IMR-90 (cell line): ENCODE measurements around the gene ANKLE2. TPM values are rescaled to one million over a fixed set of nuclear protein-coding genes. Genes with fewer than 3 reads are reported as not detected.

Experiments used
- ATAC-seq: fragments of 200-7000 bp; cut with Tn5 transposase; 2 replicates; pipeline ENCODE4 v1.9.1; 2020; ENCODE audit warnings: low read depth, mild to moderate bottlenecking, moderate library complexity
- BruUV-seq: library from RNA; stranded (reverse); fragments of 400-500 nt; replicated peaks from 2 replicates; lab custom pipeline; 2021; lab: Mats Ljungman, UMichigan
- CTCF ChIA-PET: fragments of 300-600 bp; formaldehyde crosslinking; extraction: SDS; loops from one replicate; lab custom pipeline; 2021; ENCODE audit warnings: antibody characterized with exemption; lab: Yijun Ruan, JAX
- POLR2A ChIA-PET: fragments of 300-600 bp; sonication (Branson Sonifier 250); formaldehyde crosslinking; loops from one replicate; lab custom pipeline; 2022; ENCODE audit warnings: antibody characterized with exemption; ENCODE audit not compliant: unreplicated experiment; lab: Charles Lee
- DNase-seq: peaks from one replicate; pipeline ENCODE4 v3.0.0; 2013
- H2AFZ ChIP-seq: replicated peaks from 2 replicates; pipeline ENCODE3; 2013; ENCODE audit warnings: low read length, mild to moderate bottlenecking; ENCODE audit not compliant: poor library complexity
- H2AK5ac ChIP-seq: 2 replicates; pipeline ENCODE4 v1.6.1; 2013; ENCODE audit warnings: low read depth, low read length, inconsistent platforms
- H2AK9ac ChIP-seq: replicated peaks from 2 replicates; pipeline ENCODE3; 2013; ENCODE audit warnings: mild to moderate bottlenecking, low read depth, low read length, moderate library complexity; ENCODE audit not compliant: poor library complexity
- H2BK120ac ChIP-seq: 2 replicates; pipeline ENCODE4 v1.6.1; 2013; ENCODE audit warnings: low read depth, low read length, inconsistent platforms
- H2BK15ac ChIP-seq: 3 replicates; pipeline ENCODE4 v1.6.1; 2013; ENCODE audit warnings: low read depth, low read length, inconsistent platforms
- H2BK20ac ChIP-seq: 2 replicates; pipeline ENCODE4 v1.6.1; 2013; ENCODE audit warnings: low read depth, mild to moderate bottlenecking, inconsistent platforms, low read length, moderate library complexity
- H2BK5ac ChIP-seq: 2 replicates; pipeline ENCODE4 v1.6.1; 2013; ENCODE audit warnings: mild to moderate bottlenecking, low read depth, low read length, inconsistent platforms; ENCODE audit not compliant: poor library complexity, severe bottlenecking
- H3K14ac ChIP-seq: replicated peaks from 2 replicates; pipeline ENCODE4 v1.6.1; 2013; ENCODE audit warnings: low read depth, low read length, inconsistent platforms
- H3K18ac ChIP-seq: 2 replicates; pipeline ENCODE4 v1.6.1; 2013; ENCODE audit warnings: low read depth, low read length, control low read depth
- H3K23ac ChIP-seq: 2 replicates; pipeline ENCODE4 v1.6.1; 2013; ENCODE audit warnings: low read depth, low read length, inconsistent platforms
- H3K27ac ChIP-seq: 2 replicates; pipeline ENCODE4 v1.5.1; 2013; ENCODE audit warnings: mild to moderate bottlenecking, control low read depth, low read length; ENCODE audit not compliant: insufficient read depth
- H3K27me3 ChIP-seq: 2 replicates; pipeline ENCODE4 v1.6.1; 2013; ENCODE audit warnings: low read length; ENCODE audit not compliant: control insufficient read depth, insufficient read depth
- H3K36me3 ChIP-seq: 2 replicates; pipeline ENCODE4 v1.6.1; 2013; ENCODE audit warnings: low read length, mixed read lengths; ENCODE audit not compliant: control insufficient read depth, insufficient read depth
- H3K4ac ChIP-seq: 2 replicates; pipeline ENCODE4 v1.6.1; 2013; ENCODE audit warnings: low read depth, low read length, inconsistent platforms
- H3K4me1 ChIP-seq: 2 replicates; pipeline ENCODE4 v1.6.1; 2013; ENCODE audit warnings: low read length, mixed read lengths; ENCODE audit not compliant: control insufficient read depth, insufficient read depth
- H3K4me2 ChIP-seq: 2 replicates; pipeline ENCODE4 v1.6.1; 2013; ENCODE audit warnings: low read depth, mild to moderate bottlenecking, control low read depth, low read length, moderate library complexity
- H3K4me3 ChIP-seq: 2 replicates; pipeline ENCODE4 v1.5.1; 2013; ENCODE audit warnings: low read depth, mild to moderate bottlenecking, control low read depth, low read length, moderate library complexity; ENCODE audit not compliant: insufficient read depth
- H3K56ac ChIP-seq: 2 replicates; pipeline ENCODE4 v1.6.1; 2013; ENCODE audit warnings: low read length, inconsistent platforms; ENCODE audit not compliant: insufficient read depth; ENCODE audit errors: extremely low read depth
- H3K79me1 ChIP-seq, 2 experiments: 2 replicates each; pipeline ENCODE4 v1.6.1; 2013; ENCODE audit warnings: low read length in 2 of 2, inconsistent platforms in 1 of 2, low read depth in 1 of 2
- H3K9ac ChIP-seq: 2 replicates; pipeline ENCODE4 v1.6.1; 2013; ENCODE audit warnings: low read depth, low read length, control low read depth
- H3K9me1 ChIP-seq: 2 replicates; pipeline ENCODE4 v1.6.1; 2013; ENCODE audit warnings: low read length, inconsistent platforms; ENCODE audit not compliant: insufficient read depth
- H3K9me3 ChIP-seq: 2 replicates; pipeline ENCODE4 v1.6.1; 2013; ENCODE audit warnings: low read length; ENCODE audit not compliant: control insufficient read depth, insufficient read depth
- H4K20me1 ChIP-seq: 2 replicates; pipeline ENCODE4 v1.6.1; 2013; ENCODE audit warnings: low read length, inconsistent platforms; ENCODE audit not compliant: insufficient read depth
- H4K5ac ChIP-seq: 2 replicates; pipeline ENCODE4 v1.6.1; 2013; ENCODE audit warnings: mild to moderate bottlenecking, low read depth, low read length, control low read depth
- H4K8ac ChIP-seq, 2 experiments: 2 replicates each; pipeline ENCODE4 v1.6.1; 2013; ENCODE audit warnings: low read depth in 2 of 2, low read length in 2 of 2, control low read depth in 1 of 2, inconsistent platforms in 1 of 2
- H4K91ac ChIP-seq: 2 replicates; pipeline ENCODE4 v1.6.1; 2013; ENCODE audit warnings: low read depth, low read length, inconsistent platforms; ENCODE audit not compliant: insufficient read depth
- BHLHE40 ChIP-seq: fragments of 150-350 bp; IDR thresholded peaks from 2 replicates; pipeline ENCODE4 v1.6.1; 2016; ENCODE audit warnings: mild to moderate bottlenecking, low read depth, low read length
- CEBPB ChIP-seq: IDR thresholded peaks from 2 replicates; pipeline ENCODE4 v1.6.1; 2012; ENCODE audit warnings: low read depth, low read length, improper control_type of control experiment
- CHD1 ChIP-seq: IDR thresholded peaks from 2 replicates; pipeline ENCODE4 v1.6.1; 2012; ENCODE audit warnings: low read depth, low read length, improper control_type of control experiment
- FOS ChIP-seq: fragments of 150-350 bp; IDR thresholded peaks from 2 replicates; pipeline ENCODE4 v1.6.1; 2016; ENCODE audit warnings: low read depth, low read length
- MAZ ChIP-seq: IDR thresholded peaks from 2 replicates; pipeline ENCODE4 v1.6.1; 2012; ENCODE audit warnings: low read depth, mild to moderate bottlenecking, low read length, improper control_type of control experiment, moderate library complexity, borderline replicate concordance
- MXI1 ChIP-seq: IDR thresholded peaks from 2 replicates; pipeline ENCODE4 v1.6.1; 2012; ENCODE audit warnings: low read depth, mild to moderate bottlenecking, low read length, moderate library complexity, borderline replicate concordance
- NFE2L2 ChIP-seq: fragments of 150-350 bp; IDR thresholded peaks from 2 replicates; pipeline ENCODE4 v1.6.1; 2016; ENCODE audit warnings: low read depth, mild to moderate bottlenecking, low read length
- RAD21 ChIP-seq: IDR thresholded peaks from 2 replicates; pipeline ENCODE4 v1.6.1; 2012; ENCODE audit warnings: low read length, improper control_type of control experiment
- RCOR1 ChIP-seq: IDR thresholded peaks from 2 replicates; pipeline ENCODE4 v1.6.1; 2012; ENCODE audit warnings: mild to moderate bottlenecking, low read length, improper control_type of control experiment; ENCODE audit not compliant: insufficient replicate concordance
- SMC3 ChIP-seq: fragments of 150-350 bp; IDR thresholded peaks from 2 replicates; pipeline ENCODE4 v1.6.1; 2016; ENCODE audit warnings: low read depth, mild to moderate bottlenecking, antibody characterized with exemption, low read length, moderate library complexity
- WGBS, 2 experiments: methylation state at CpG; one replicate each; pipeline versions ENCODE4 v1.1.5 to v1.1.7; 2013; ENCODE audit warnings: missing lambda C conversion rate in 2 of 2; ENCODE audit not compliant: insufficient read length in 1 of 2; ENCODE audit errors: extremely low coverage in 2 of 2; 5-methylcytosine and 5-hydroxymethylcytosine counted together
- dilution Hi-C: fragments of 300-500 bp; cut with HindIII; formaldehyde crosslinking; loops from one replicate; pipeline ENCODE4 v1.14.3; 2018; ENCODE audit warnings: low sequenced_read_pairs; ENCODE audit not compliant: unreplicated experiment
- in situ Hi-C: fragments of 300-500 bp; cut with MboI; formaldehyde crosslinking; loops from 3 replicates; pipeline ENCODE4 v1.14.3; 2019; ENCODE audit warnings: low sequenced_read_pairs, inconsistent platforms, mixed read lengths
- intact Hi-C: fragments of 100-400 bp; cut with micrococcal nuclease; formaldehyde crosslinking; loops from 2 replicates; pipeline ENCODE4 v1.10.0; 2022
- polyA plus RNA-seq, 3 experiments: library from polyadenylated mRNA; depleted of rRNA; stranded (reverse); fragments of >200 nt; gene quantifications; 2 replicates each; pipeline ENCODE4 v1.2.3, GENCODE V29; 2012; ENCODE audit warnings: low replicate concordance in 1 of 3
- total RNA-seq: library from RNA; depleted of rRNA; stranded (reverse); fragments of >200 nt; gene quantifications from 2 replicates; pipeline ENCODE4 v1.2.3, GENCODE V29; 2012
- TF ChIP-seq, protein P1 (sequence below): fragments of 150-350 bp; IDR thresholded peaks from 2 replicates; pipeline ENCODE4 v1.6.1; 2017; ENCODE audit warnings: mild to moderate bottlenecking, antibody characterized with exemption, low read length, low read depth
- TF ChIP-seq, protein P2 (sequence below): conservative IDR thresholded peaks from 2 replicates; pipeline ENCODE4 v1.5.1; 2012; ENCODE audit warnings: mild to moderate bottlenecking, low read depth, low read length, improper control_type of control experiment
- TF ChIP-seq, protein P3 (sequence below): fragments of 150-350 bp; IDR thresholded peaks from 2 replicates; pipeline ENCODE4 v1.6.1; 2016; ENCODE audit warnings: low read depth, mild to moderate bottlenecking, low read length, moderate library complexity, borderline replicate concordance

ANKLE2 gene
- total and polyA plus RNA-seq, 2 of the 4 experiments (the other 2 are of a cell fraction), result 63.4 to 82.4 TPM

DNA sequence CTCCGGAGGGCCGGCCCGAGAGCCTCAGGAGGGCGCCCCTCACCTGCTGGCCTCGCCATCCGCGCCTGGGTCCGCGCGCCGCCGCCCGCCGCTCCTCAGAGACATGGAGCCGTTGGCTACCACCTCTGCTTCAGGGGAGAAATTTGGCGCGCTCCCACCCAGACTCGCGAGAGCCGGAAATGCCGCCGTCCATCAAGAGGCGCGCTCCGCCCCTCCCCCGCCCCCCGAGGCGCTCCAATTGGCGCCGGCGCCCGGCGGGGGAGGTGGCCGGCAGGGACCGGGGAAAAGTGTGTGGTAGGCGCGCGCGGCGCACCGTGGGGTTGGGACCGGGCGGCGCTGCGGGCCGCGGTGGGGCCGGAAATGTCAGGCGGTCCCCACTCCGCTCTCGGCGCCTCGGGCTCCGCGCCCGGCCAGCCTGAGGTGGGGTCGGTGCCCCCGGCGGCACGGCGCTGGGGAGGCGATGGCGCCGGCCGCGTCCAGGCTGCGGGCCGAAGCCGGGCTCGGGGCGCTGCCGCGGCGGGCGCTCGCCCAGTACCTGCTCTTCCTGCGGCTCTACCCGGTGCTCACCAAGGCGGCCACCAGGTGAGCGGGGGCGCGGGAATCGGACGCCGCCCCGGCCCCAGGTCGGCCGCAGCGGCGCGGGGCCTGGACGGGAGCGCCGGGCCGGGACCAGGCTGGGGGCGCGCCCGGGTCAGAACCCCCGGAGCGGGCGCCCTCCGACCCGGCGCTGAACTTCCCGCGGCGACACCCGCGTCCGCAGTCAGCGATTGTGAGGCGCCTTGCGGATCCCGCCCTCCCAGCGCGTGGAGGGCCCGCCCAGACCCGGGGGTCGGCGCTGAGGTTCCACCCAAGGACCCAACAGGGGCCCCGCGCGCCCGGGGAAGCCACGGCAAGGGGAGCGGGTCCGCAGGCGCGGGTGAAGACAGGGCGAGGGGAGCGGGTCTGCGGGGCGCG is 74.1 kb downstream of the ANKLE2 start, which contains the start of the genes POLE and PXMP2:
POLE (minus strand) TSS at position 132 of the 954 bp plus-strand sequence; CDS start at position 105, 27 bp downstream.
PXMP2 (plus strand) TSS at position 377 of the 954 bp plus-strand sequence; CDS start at position 461, 84 bp downstream.
- DNase-seq (peak; percentile 91), ATAC-seq (peak; percentile 97)
- Histone ChIP-seq H4K20me1 (peaks cover 3% of the 10 kb centered on the region; the same call in 1 of the 2 replicates), H2BK15ac (no peak within 1 kb of the TSS), H3K27me3 (no peaks in the 10 kb centered on the region), H3K4me2 (peak within 1 kb of the TSS; percentile 69), H4K91ac (no peak within 1 kb of the TSS), H3K27ac (peak within 1 kb of the TSS; percentile 38; the same call in 1 of the 2 replicates), H3K4me3 (peak within 1 kb of the TSS; percentile 79), H3K79me1 (peaks cover 17 to 18% of the 10 kb centered on the region in 2 experiments), H3K9me1 (no peaks in the 10 kb centered on the region; the same call in 1 of the 2 replicates), H2AK9ac (peak within 1 kb of the TSS; percentile 88), H2BK5ac (no peak within 1 kb of the TSS), H3K14ac (no peak within 1 kb of the TSS), H3K9me3 (no peaks in the 10 kb centered on the region), H2AK5ac (no peak within 1 kb of the TSS), H4K5ac (no peak within 1 kb of the TSS; the same call in 1 of the 2 replicates), H3K23ac (no peak within 1 kb of the TSS), H2AFZ (peak within 1 kb of the TSS; percentile 94), H3K9ac (peak within 1 kb of the TSS; percentile 44; the same call in 1 of the 2 replicates), H3K4ac (no peak within 1 kb of the TSS), H3K4me1 (peaks cover 3% of the 10 kb centered on the region; the same call in 1 of the 2 replicates), H2BK120ac (no peak within 1 kb of the TSS), H3K18ac (no peak within 1 kb of the TSS), H4K8ac (no peak within 1 kb of the TSS), H3K56ac (no peak within 1 kb of the TSS), H2BK20ac (no peak within 1 kb of the TSS), H3K36me3 (peaks cover 5% of the 10 kb centered on the region)
- BruUV-seq, result no TSS peak
- 0% methylated on average over 56 of the region's 134 CpGs; no CpG with 5 or more reads in 1 of the 2 experiments for WGBS, 2 experiments
- CTCF ChIA-PET, result no interaction called here
- in situ Hi-C loops (no loop called here), intact Hi-C loops (no loop called here), dilution Hi-C loops (no loop called here)
- POLR2A ChIA-PET, result no interaction called here
- TF ChIP-seq MAZ (peak; percentile 85; the same call in 1 of the 2 replicates), MXI1 (peak; percentile 89), RAD21 (no peak), RCOR1 (no peak), BHLHE40 (no peak), SMC3 (no peak), NFE2L2 (no peak), CHD1 (no peak), CEBPB (no peak), FOS (no peak)
- TF ChIP-seq, protein P1, sequence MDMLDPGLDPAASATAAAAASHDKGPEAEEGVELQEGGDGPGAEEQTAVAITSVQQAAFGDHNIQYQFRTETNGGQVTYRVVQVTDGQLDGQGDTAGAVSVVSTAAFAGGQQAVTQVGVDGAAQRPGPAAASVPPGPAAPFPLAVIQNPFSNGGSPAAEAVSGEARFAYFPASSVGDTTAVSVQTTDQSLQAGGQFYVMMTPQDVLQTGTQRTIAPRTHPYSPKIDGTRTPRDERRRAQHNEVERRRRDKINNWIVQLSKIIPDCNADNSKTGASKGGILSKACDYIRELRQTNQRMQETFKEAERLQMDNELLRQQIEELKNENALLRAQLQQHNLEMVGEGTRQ, result no peak
- TF ChIP-seq, protein P2, sequence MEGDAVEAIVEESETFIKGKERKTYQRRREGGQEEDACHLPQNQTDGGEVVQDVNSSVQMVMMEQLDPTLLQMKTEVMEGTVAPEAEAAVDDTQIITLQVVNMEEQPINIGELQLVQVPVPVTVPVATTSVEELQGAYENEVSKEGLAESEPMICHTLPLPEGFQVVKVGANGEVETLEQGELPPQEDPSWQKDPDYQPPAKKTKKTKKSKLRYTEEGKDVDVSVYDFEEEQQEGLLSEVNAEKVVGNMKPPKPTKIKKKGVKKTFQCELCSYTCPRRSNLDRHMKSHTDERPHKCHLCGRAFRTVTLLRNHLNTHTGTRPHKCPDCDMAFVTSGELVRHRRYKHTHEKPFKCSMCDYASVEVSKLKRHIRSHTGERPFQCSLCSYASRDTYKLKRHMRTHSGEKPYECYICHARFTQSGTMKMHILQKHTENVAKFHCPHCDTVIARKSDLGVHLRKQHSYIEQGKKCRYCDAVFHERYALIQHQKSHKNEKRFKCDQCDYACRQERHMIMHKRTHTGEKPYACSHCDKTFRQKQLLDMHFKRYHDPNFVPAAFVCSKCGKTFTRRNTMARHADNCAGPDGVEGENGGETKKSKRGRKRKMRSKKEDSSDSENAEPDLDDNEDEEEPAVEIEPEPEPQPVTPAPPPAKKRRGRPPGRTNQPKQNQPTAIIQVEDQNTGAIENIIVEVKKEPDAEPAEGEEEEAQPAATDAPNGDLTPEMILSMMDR, result no peak
- TF ChIP-seq, protein P3, sequence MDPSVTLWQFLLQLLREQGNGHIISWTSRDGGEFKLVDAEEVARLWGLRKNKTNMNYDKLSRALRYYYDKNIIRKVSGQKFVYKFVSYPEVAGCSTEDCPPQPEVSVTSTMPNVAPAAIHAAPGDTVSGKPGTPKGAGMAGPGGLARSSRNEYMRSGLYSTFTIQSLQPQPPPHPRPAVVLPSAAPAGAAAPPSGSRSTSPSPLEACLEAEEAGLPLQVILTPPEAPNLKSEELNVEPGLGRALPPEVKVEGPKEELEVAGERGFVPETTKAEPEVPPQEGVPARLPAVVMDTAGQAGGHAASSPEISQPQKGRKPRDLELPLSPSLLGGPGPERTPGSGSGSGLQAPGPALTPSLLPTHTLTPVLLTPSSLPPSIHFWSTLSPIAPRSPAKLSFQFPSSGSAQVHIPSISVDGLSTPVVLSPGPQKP, result no peak
